Measurements from ENCODE around the gene RIC3.

The RIC3 gene

DNA sequence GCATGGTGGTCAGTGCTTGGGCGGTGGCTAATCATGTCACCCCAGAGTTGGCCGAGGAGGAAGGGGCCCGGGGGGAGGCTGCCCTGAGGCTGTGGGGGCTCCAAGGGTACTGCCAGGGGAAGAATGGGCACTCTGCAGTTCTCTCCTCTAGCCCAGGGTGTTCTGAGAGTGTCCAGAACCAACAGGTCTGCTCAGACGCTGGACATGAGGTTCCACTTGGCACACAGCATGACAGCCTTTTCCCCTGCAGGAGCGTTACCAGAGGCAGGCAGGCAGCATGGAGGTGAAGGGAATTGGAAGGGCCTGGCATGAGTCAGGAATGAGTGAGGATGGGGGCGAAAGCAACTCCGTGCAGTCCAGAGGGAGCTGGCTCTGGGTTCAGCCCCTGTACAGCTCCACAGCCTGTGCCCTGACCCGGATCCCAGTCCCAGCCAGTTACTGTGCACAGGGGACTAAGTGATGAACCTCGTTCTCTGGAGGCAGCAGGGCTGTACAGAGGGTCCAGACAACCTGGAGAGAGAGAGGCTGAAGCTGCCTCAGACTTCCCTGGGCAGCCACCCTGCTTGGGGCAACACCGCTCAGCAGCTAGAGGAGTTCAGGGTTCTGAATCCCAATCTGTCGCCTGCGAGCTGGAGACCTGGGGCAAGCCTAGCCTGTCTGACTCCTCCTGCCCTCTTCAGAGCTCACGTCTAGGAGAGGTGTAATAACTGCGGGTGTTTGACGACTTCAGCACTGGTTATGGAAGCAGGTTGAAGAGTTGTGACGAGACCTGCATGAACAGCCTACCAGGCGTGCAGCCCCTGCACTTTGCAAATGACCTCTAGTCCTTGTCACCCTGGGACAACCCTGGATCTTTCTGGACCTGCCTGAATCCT lies 102.6 kb downstream of the RIC3 start:
- DNase-seq = no peak

DNA sequence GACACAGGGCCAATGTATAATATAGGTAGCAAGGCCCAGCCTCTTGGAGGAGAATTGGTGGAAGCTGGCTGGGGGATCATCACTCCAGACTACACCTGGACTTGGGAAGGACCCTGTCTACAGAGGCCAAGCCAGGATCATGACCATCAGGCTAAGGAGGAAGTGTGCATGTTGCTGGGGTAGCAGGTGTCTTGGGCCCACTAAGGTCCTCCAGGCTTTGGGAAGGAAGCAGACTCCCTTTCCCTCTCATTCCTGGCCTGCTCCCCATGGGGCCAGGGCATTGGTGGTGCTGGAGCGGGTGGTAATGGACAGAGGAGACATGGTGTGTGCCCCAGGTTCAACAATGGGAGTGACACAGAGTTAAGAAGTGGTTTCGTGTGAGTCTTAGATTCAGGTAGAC lies 103.8 kb downstream of the RIC3 start:
- DNase-seq = no peak

DNA sequence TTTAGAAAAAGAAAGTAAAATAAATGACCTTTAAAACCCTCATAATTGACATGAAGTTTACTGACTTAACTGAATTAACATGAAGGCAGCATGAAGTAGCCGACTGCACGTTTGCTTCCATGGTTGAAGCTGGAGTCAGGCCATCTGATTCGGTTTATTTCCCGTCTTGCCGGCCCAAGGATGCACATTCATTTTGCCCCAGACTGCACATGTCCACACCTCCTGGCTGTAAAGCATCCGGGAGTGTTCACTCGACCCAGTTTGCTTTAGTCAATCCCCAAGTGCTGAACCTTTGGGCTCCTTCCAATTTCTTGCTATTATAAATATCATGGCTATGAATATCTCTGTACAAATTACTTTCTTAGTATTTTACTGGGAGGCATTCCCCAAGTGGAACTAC lies 105.5 kb downstream of the RIC3 start:
- no peak for DNase-seq

DNA sequence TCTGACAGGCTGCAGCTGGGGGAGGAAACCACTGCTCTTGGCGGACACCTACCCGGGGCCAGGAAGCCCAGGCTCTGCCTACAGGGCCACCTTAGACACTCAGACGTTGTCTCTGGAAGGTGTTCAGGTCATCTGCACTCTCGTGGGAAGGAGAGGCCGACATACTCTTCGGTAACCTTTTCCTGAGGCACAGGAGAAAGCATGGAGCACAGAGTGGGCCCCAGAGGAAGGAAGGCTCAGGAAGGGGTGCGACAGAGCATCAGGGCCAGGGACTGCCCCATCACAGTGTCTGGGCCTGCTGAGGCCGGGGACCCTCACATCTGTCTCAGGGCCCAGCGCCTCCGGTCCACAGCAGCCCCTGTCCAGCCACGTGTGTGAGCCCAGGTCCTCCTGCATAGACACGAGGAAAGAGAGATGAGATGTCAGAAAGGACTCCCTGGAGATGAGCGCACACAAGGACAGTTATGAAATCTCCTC lies 106.0 kb downstream of the RIC3 start:
- no peak for DNase-seq

DNA sequence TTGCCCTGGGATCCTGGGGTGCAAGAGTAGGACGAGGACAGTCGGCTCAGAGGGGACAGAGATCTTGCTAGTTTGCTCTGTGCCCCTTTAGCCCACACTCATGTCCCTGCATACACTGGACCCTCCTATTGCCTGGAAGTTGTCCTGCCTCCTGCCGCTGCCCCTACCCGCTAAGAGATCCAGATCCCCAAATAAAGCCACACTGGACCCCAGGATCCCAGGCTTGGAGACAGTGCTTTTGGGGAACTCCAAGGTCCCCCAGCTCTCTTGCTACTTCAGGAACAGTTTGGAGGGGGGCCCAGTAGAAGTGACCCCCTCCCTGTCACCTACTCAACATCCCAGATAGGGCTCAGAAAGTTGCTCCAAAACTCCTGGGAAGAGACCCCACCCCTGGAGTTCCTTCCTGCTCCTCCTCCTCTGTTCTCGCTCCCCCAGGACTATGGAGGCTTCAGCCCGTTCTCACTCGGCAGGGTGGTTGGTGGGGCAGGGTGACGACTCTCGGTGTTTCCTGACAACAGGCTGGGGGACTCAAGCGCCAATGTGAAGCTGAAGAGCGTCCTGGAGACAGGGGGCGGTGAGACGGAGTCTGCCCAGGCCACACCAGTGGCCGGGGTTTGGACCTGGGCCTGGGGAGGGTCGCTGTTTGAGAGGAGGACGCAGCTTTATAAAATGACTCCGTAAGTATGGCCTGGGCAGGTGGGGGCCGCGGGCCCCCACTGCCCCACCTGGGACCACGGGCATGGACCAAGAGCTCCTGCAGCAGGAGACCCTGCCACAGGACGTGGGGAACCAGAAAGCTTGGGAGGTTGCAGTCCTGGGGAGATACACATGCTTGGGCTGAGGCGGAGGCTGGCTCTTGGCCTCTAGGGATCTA lies 107.0 kb downstream of the RIC3 start:
- DNase-seq = no peak

DNA sequence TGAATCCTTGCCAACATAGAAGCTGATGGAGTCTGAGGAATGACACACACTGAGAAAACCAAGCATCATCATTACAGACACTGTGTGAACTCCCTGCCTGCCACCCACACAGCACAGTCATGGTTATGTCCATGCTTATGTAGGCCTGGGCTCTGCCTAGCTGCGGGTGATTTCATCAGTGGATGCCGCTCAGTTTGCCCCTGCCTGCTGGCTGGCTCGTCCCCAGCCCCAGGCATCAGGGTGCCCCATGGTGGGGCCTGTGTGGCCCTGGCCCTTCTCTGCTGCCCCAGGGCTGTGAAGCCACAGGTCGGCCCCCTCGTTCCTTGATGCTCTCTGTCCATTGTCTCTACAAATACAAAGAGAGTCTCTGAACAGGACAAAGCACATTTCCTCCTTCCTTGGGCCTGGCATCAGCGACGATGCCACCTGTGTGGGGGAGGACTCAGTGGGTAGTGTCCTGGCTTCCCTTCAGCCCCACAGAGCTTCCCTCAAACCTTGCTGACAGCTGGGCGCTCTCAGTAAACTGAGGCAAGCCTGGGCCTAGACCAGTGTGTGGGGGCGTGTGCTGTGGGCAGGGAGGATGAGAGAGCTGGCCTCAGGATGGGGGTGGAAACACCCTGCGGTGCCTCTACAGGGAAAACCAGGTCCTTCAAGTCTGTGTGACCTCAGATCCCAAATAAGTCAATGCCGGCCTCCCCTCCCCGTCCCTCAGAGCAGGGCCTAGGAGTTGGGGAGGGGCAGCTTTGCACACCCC lies 107.8 kb downstream of the RIC3 start:
- no peak for DNase-seq

DNA sequence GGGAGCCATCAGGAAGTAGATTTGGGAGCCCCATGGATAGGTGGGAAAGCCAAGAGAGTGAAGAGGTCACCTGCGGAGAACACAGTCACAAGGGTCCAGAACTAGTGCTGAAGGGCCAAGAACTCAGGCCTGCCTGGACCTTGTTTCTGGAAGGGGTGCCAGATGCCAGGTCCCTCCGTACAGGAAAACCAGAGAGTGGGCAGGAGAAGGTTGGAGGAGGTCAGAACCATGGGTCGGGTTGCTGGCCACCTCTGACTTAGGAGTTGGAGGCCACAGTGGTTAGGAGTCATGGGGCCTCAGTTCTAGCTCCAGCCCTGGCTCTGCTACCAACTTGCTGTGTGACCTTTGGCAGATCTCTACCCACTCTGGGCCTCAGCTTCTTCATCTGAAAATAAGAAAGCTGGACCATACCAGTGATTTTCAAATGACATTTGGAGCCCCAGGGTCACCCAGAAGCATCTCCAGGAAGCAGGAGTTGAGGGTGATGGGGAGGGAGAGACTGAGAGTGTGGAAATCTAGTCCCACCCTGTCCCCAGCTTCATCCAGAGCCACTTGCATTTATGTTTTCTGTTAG lies 108.6 kb downstream of the RIC3 start:
- DNase-seq = no peak

DNA sequence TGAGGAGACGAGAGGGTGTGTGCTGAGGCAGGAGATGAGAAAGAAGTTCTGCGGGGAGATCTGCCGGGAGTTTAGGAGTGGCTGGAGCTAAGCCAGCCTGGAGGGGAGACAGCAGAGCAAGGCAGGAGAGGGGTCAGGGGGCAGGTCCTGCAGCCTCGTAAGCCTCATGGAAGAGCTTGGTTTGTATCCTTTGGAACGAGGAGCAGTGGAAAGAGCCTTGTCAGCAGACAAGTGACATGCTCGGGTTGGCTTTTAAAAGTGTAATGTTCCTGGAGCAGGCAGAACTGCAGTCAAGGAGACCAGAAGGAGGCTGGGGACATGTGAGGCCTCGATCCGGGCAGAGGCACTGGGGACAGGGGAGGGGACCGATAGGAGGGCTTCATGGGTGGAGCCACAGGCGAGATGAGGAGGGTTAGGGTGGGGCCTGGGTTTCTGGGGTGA lies 109.2 kb downstream of the RIC3 start:
- no peak for DNase-seq

DNA sequence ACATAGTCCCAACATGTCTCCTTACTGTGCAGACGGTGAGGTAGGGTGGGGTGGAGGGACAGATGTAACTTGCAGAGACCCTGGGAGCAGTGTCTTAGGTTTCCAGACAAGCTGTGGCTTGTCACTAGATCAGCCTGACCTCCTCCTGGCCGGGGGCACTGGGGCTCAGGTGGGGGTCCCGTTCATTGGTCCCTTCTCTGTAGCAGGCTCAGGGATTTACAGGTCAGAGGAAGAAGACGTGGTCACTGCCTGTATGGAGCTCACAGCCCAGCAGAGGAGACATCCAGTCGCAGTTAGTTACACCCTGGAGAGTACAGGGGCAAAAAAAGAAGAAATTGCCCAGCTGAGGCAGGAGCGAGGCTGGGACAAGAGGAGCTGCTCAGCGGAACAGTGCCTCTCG lies 109.8 kb downstream of the RIC3 start:
- no peak for DNase-seq

DNA sequence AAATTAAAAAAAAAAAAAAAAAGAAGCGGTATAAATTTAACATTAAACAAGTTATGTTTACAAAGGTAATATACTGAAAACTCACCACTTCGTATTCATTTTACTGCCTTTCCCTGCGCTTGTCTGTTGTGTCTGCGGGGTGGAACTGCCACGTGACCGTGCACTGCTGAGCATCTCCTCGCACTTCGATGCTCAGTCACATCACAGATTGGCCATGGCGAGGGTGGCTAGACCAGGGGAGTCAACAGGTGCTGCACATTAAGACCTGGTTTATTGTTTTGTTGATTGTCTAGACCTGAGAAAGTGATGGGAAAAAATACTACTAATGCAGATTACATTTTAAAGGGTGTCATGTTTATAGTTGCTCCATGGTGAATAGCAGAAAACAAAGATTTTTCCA lies 110.6 kb downstream of the RIC3 start:
- no peak for DNase-seq

DNA sequence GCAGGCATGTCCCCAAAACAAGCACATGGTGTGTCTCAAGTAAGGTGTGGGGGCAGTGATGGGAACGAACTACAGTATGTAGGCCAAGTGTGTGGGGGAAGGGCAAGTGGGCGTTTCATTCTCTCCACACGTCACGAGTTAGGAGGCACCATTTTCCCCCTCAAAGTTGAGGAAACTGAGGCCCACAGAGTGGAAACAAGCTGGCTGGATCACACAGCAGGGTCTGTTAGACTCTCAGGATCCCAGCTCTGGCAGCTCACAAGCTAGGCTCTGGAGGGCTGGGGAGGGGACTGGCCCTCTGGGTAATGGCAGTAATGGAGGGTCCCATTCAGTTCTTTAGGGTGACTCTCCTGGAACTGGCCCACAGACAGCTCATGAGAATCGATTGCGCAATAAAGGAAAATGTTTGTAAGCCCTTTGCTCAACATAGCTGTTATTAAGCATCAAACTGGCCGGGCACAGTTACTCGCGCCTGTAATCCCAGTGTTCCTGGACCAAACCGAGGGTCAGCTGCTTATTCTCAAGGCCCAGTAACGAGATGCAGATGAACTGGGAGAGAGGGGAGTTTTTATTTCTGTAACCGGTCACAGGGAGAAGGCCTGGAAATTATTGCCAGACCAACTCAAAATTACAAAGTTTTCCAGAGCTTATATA lies 111.9 kb downstream of the RIC3 start:
- no peak for DNase-seq
